GM12872 (cell line): ENCODE results near the gene TMEM229B.

Experiments used
- CTCF ChIP-seq: IDR thresholded peaks from 3 replicates; pipeline ENCODE4 v1.5.1; 2011; ENCODE audit warnings: low read depth, mild to moderate bottlenecking, low read length, moderate library complexity; ENCODE audit not compliant: insufficient read depth

Gene TMEM229B

GRCh38 chr14:67514203-67514607, 25.7 kb upstream of the TMEM229B start:
- no peak for TF ChIP-seq CTCF

GRCh38 chr14:67513631-67514108, 25.1 kb upstream of the TMEM229B start:
- no peak for TF ChIP-seq CTCF

GRCh38 chr14:67512463-67513310, 24.2 kb upstream of the TMEM229B start:
- no peak for TF ChIP-seq CTCF

GRCh38 chr14:67510836-67511235, 22.3 kb upstream of the TMEM229B start:
- no peak for TF ChIP-seq CTCF

DNA sequence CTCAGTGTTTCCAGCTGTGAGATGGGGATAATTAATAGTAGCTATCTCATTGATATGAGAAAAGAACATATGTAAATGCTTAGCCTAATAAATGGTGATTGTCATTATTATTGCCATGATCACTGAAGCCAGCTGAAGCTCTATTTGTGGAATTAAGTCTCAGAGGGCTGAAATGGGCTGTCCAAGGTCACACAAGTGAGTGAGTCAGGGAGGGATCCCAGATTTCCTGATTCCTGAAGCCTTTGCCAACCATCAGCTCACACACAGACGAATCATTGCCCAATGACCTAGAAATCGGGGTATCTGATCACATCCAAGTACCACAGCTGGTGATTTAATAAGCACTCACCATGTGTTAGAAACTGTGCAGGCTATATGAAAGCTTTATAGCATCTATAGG, 21.6 kb upstream of the TMEM229B start:
- TF ChIP-seq CTCF: no peak

GRCh38 chr14:67508956-67509355, 20.4 kb upstream of the TMEM229B start:
- TF ChIP-seq CTCF: no peak

DNA sequence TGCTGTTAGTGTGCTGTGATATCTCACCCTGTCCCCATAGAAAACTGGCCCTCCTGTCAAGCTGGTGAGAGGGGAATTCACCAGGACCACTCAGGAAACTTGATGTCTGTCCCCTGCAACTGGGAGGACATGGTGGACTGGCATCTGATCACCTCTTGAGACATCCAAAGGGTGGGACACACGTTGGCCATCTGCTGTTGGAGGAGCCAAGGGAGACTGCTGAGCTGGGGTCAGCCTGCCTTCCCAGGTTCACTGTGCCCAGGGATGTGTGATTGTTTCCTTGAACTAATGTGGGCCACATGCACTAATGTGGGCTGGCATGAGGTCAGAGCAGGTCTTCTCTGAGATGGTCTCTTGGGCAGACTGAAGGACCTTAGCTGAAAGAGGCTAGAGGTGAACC, 16.7 kb upstream of the TMEM229B start:
- TF ChIP-seq CTCF: no peak
